C4-2B (cell line): Measurements from ENCODE around the gene ASB18.

Experiments used
- ZFX ChIP-seq: fragments of 450-650 bp; IDR thresholded peaks from 2 replicates; pipeline ENCODE4 v1.6.1; 2017
- TF ChIP-seq, protein P1 (sequence below): fragments of 450-650 bp; conservative IDR thresholded peaks from 2 replicates; pipeline ENCODE4 v1.5.1; 2017; ENCODE audit warnings: mild to moderate bottlenecking

DNA sequence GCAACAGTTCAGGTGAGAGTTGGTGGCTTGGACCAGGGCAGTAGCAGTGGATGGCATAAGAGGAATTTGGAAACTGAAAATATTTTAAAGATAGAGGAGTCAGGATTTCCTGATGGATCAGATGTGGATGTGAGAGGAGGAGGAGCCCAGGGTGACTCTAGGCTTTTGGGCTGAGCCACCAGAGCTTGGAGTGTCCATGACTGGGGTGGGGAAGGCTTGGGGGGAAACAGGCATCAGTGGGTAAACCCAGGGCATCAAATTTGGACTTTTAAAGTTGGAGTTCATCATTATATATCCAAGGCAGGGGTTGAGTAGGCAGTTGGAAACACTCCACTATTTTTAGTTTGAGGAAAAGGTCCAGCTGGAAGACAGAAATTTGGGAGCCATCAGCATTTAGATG, 27.3 kb upstream of the ASB18 start:
- TF ChIP-seq, protein P1, sequence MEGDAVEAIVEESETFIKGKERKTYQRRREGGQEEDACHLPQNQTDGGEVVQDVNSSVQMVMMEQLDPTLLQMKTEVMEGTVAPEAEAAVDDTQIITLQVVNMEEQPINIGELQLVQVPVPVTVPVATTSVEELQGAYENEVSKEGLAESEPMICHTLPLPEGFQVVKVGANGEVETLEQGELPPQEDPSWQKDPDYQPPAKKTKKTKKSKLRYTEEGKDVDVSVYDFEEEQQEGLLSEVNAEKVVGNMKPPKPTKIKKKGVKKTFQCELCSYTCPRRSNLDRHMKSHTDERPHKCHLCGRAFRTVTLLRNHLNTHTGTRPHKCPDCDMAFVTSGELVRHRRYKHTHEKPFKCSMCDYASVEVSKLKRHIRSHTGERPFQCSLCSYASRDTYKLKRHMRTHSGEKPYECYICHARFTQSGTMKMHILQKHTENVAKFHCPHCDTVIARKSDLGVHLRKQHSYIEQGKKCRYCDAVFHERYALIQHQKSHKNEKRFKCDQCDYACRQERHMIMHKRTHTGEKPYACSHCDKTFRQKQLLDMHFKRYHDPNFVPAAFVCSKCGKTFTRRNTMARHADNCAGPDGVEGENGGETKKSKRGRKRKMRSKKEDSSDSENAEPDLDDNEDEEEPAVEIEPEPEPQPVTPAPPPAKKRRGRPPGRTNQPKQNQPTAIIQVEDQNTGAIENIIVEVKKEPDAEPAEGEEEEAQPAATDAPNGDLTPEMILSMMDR, result no peak
- no peak for TF ChIP-seq ZFX
